Hepatocyte (in vitro differentiated cells): ENCODE results near the gene RIMKLB. TPM values are rescaled to one million over a fixed set of nuclear protein-coding genes. Genes with fewer than 3 reads are reported as not detected.
"Not testable (repeated sequence)": the region's sequence is repeated elsewhere in the genome, so short reads cannot be mapped to it uniquely, and the experiment has no call there.

ENCODE experiments used
- DNase-seq: peaks from one replicate; pipeline ENCODE4 v3.0.0-alpha.2; 2016; ENCODE audit warnings: low spot score
- H2AFZ ChIP-seq: fragments of 200-600 bp; sonication (generic); 2 replicates; pipeline ENCODE4 v1.6.0; 2016; ENCODE audit warnings: antibody characterized with exemption, mild to moderate bottlenecking
- H3K27ac ChIP-seq: fragments of 200-600 bp; sonication (generic); 2 replicates; pipeline ENCODE4 v1.5.1; 2016; ENCODE audit warnings: mild to moderate bottlenecking
- H3K27me3 ChIP-seq: fragments of 200-600 bp; sonication (generic); 2 replicates; pipeline ENCODE4 v1.6.1; 2016
- H3K36me3 ChIP-seq: fragments of 200-600 bp; sonication (generic); replicated peaks from 2 replicates; pipeline ENCODE4 v1.5.1; 2016; ENCODE audit warnings: low read depth; ENCODE audit not compliant: insufficient read depth
- H3K4me1 ChIP-seq: fragments of 200-600 bp; sonication (generic); 2 replicates; pipeline ENCODE4 v1.5.1; 2016; ENCODE audit warnings: mild to moderate bottlenecking, moderate library complexity; ENCODE audit not compliant: insufficient read depth
- H3K4me2 ChIP-seq: fragments of 200-600 bp; sonication (generic); 2 replicates; pipeline ENCODE4 v1.6.0; 2016
- H3K4me3 ChIP-seq: fragments of 200-600 bp; sonication (generic); 2 replicates; pipeline ENCODE4 v1.5.1; 2016; ENCODE audit warnings: mild to moderate bottlenecking
- H3K79me2 ChIP-seq: fragments of 200-600 bp; sonication (generic); 2 replicates; pipeline ENCODE4 v1.6.0; 2017; ENCODE audit warnings: mild to moderate bottlenecking
- H3K9me2 ChIP-seq: fragments of 200-600 bp; sonication (generic); replicated peaks from 2 replicates; pipeline ENCODE4 v1.6.0; 2017; ENCODE audit warnings: mild to moderate bottlenecking; ENCODE audit not compliant: insufficient read depth
- H3K9me3 ChIP-seq: fragments of 200-600 bp; sonication (generic); 2 replicates; pipeline ENCODE4 v1.5.1; 2016; ENCODE audit warnings: low read depth, mild to moderate bottlenecking
- H4K20me1 ChIP-seq: fragments of 200-600 bp; sonication (generic); 2 replicates; pipeline ENCODE4 v1.6.0; 2016; ENCODE audit warnings: mild to moderate bottlenecking; ENCODE audit not compliant: insufficient read depth, poor library complexity, severe bottlenecking
- EZH2 ChIP-seq: fragments of 200-600 bp; sonication (generic); IDR thresholded peaks from 2 replicates; pipeline ENCODE4 v1.6.1; 2016; ENCODE audit warnings: antibody characterized with exemption, mild to moderate bottlenecking, borderline replicate concordance
- EZH2phosphoT487 ChIP-seq: fragments of 200-600 bp; sonication (generic); IDR thresholded peaks from one replicate; pipeline ENCODE4 v1.6.1; 2018; ENCODE audit warnings: antibody characterized with exemption, mild to moderate bottlenecking, low read depth, moderate library complexity; ENCODE audit not compliant: unreplicated experiment, severe bottlenecking
- WGBS: methylation state at CpG from one replicate; pipeline ENCODE4 v1.1.6; 2016; ENCODE audit warnings: low lambda C conversion rate; ENCODE audit errors: missing lambda C conversion rate; 5-methylcytosine and 5-hydroxymethylcytosine counted together
- polyA plus RNA-seq: library from polyadenylated mRNA; unstranded; fragments of >200 nt; fragmentation: Nextera tagmentation; extraction: Ambion mirVana; gene quantifications from 2 replicates; pipeline ENCODE4 v1.2.1, GENCODE V29; 2016
- total RNA-seq: library from RNA; depleted of rRNA; stranded (reverse); fragments of >200 nt; gene quantifications from 2 replicates; pipeline ENCODE4 v1.2.3, GENCODE V29; 2014
- TF ChIP-seq, protein P1 (sequence below): fragments of 200-600 bp; sonication (generic); IDR thresholded peaks from 2 replicates; pipeline ENCODE4 v1.5.1; 2016; ENCODE audit warnings: antibody characterized with exemption, mild to moderate bottlenecking; ENCODE audit not compliant: poor library complexity

RIMKLB gene
- total and polyA plus RNA-seq, 2 experiments from 2014 or later, result 20.7 to 37.3 TPM

- Histone ChIP-seq H3K27me3 (no peaks in the 10 kb centered on the region), H3K9me3 (no peaks in the 10 kb centered on the region), H3K79me2 (no peaks in the 10 kb centered on the region), H4K20me1 (no peaks in the 10 kb centered on the region), H3K36me3 (no peaks in the 10 kb centered on the region), H3K4me2 (no peak overlapping the region), H2AFZ (no peak overlapping the region), H3K9me2 (no peaks in the 10 kb centered on the region), H3K4me3 (no peak overlapping the region), H3K27ac (no peak overlapping the region), H3K4me1 (no peaks in the 10 kb centered on the region)
- no peak for DNase-seq
- 95% methylated on average over 5 of the region's 5 CpGs for WGBS
- TF ChIP-seq EZH2phosphoT487 (no peak), EZH2 (no peak)
- TF ChIP-seq, protein P1, sequence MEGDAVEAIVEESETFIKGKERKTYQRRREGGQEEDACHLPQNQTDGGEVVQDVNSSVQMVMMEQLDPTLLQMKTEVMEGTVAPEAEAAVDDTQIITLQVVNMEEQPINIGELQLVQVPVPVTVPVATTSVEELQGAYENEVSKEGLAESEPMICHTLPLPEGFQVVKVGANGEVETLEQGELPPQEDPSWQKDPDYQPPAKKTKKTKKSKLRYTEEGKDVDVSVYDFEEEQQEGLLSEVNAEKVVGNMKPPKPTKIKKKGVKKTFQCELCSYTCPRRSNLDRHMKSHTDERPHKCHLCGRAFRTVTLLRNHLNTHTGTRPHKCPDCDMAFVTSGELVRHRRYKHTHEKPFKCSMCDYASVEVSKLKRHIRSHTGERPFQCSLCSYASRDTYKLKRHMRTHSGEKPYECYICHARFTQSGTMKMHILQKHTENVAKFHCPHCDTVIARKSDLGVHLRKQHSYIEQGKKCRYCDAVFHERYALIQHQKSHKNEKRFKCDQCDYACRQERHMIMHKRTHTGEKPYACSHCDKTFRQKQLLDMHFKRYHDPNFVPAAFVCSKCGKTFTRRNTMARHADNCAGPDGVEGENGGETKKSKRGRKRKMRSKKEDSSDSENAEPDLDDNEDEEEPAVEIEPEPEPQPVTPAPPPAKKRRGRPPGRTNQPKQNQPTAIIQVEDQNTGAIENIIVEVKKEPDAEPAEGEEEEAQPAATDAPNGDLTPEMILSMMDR, result no peak
Measured at GRCh38 chr12:8796831-8797626, 99.2 kb downstream of the RIMKLB start.

- H3K9me3 ChIP-seq, result not testable (repeated sequence)
- 100% methylated on average over 3 of the region's 3 CpGs for WGBS
Measured at GRCh38 chr12:8801213-8801612, 103.4 kb downstream of the RIMKLB start.

DNA sequence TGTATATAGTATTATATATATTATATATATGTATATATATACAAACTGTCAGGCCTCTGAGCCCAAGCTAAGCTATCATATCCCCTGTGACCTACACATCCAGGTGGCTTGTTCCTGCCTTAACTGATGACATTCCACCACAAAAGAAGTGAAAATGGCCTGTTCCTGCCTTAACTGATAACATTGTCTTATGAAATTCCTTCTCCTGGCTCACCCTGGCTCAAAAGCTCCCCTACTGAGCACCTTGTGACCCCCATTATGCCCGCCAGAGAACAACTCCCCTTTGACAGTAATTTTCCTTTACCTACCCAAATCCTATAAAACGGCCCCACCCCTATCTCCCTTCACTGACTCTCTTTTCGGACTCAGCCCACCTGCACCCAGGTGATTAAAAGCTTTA lies 107.0 kb downstream of the RIMKLB start:
- not testable (repeated sequence) for DNase-seq, H4K20me1 ChIP-seq, H3K27me3 ChIP-seq, H3K9me3 ChIP-seq, H3K27ac ChIP-seq, H3K4me3 ChIP-seq, H3K4me1 ChIP-seq, H3K4me2 ChIP-seq, H3K79me2 ChIP-seq, H3K9me2 ChIP-seq, H3K36me3 ChIP-seq, H2AFZ ChIP-seq
- 45% methylated on average over 3 of the region's 3 CpGs for WGBS

More at GRCh38 chr12:8801213-8801612, 103.4 kb downstream of the RIMKLB start:
- H3K79me2 ChIP-seq, H3K4me2 ChIP-seq, DNase-seq, H3K4me1 ChIP-seq, H3K4me3 ChIP-seq, H3K27ac ChIP-seq, H3K9me2 ChIP-seq, H3K36me3 ChIP-seq, H4K20me1 ChIP-seq, H2AFZ ChIP-seq, H3K27me3 ChIP-seq: not testable (repeated sequence)

GRCh38 chr12:8805487-8805886 lies 107.7 kb downstream of the RIMKLB start:
- not testable (repeated sequence) for H3K27ac ChIP-seq, H3K4me3 ChIP-seq, H3K9me2 ChIP-seq, H2AFZ ChIP-seq, H3K79me2 ChIP-seq, H3K4me2 ChIP-seq, H4K20me1 ChIP-seq, H3K4me1 ChIP-seq, DNase-seq, H3K9me3 ChIP-seq, H3K27me3 ChIP-seq, H3K36me3 ChIP-seq
- WGBS, result 67% methylated on average over 11 of the region's 11 CpGs

DNA sequence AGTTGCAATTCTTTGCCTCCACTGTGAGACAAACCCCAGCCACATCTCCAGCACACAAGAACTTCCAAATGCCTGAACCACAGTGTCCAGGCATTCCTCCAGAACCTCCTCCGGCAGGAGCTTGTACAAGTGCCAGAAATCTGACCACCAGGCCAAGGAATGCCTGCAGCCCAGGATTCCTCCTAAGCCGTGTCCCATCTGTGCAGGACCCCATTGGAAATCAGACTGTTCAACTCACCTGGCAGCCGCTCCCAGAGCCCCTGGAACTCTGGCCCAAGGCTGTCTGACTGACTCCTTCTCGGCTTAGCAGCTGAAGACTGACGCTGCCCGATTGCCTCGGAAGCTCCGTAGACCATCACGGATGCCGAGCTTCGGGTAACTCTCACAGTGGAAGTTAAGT lies 109.3 kb downstream of the RIMKLB start:
- H3K4me2 ChIP-seq, DNase-seq, H4K20me1 ChIP-seq, H3K36me3 ChIP-seq, H3K4me3 ChIP-seq, H3K79me2 ChIP-seq, H3K9me3 ChIP-seq, H3K27me3 ChIP-seq, H3K27ac ChIP-seq, H3K9me2 ChIP-seq, H2AFZ ChIP-seq, H3K4me1 ChIP-seq: not testable (repeated sequence)
- 83% methylated on average over 11 of the region's 11 CpGs for WGBS

DNA sequence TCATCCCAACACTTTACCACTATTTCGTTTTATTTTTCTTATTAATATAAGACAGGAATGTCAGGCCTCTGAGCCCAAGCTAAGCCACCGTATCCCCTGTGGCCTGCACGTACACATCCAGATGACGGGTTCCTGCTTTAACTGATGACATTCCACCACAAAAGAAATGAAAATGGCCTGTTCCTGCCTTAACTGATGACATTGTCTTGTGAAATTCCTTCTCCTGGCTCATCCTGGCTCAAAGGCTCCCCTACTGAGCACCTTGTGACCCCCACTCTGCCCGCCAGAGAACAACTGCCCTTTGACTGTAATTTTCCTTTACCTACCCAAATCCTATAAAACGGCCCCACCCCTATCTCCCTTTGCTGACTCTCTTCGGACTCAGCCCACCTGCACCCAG lies 112.3 kb downstream of the RIMKLB start:
- not testable (repeated sequence) for H3K27me3 ChIP-seq, DNase-seq, H3K4me2 ChIP-seq, H3K4me3 ChIP-seq, H2AFZ ChIP-seq, H3K79me2 ChIP-seq, H3K9me3 ChIP-seq, H3K36me3 ChIP-seq, H3K9me2 ChIP-seq, H3K27ac ChIP-seq, H3K4me1 ChIP-seq, H4K20me1 ChIP-seq
- WGBS, result 65% methylated on average over 7 of the region's 7 CpGs
